ENCODE measurements around the gene FAM174A.
A peak's percentile ranks its signal among the peaks of the same experiment; 100 is the strongest.

FAM174A gene

GRCh38 chr5:100535060-100536005 is at the start of gene FAM174A:
Gene FAM174A, plus strand, starts transcription at chr5:100535374. Its CDS starts 157 bp downstream, at chr5:100535531.
- no peaks in the 10 kb centered on the region for H3K27me3 Mint-ChIP-seq (ENCODE audit: low read depth)
- peaks cover 26% of the 10 kb centered on the region for H3K9me3 Mint-ChIP-seq
- H3K27ac Mint-ChIP-seq, result peak within 1 kb of the TSS; percentile 88 to 97 (median 97)
- H3K4me1 Mint-ChIP-seq, result peaks cover 24% of the 10 kb centered on the region
- H3K4me3 Mint-ChIP-seq, result peak within 1 kb of the TSS; percentile 89 to 95 (median 92)
- TF ChIP-seq CTCF (IDR thresholded peaks at IDR 0.05; ENCODE audit: unreplicated experiment in 3 of 3), result no peak
- peaks cover 28% of the 10 kb centered on the region for H3K36me3 Mint-ChIP-seq (ENCODE audit: low read depth)

- Mint-ChIP-seq H3K27me3 (ENCODE audit: low read depth) (no peaks in the 10 kb centered on the region), H3K36me3 (ENCODE audit: low read depth) (peaks cover 6% of the 10 kb centered on the region), H3K9me3 (peaks cover 13% of the 10 kb centered on the region), H3K4me3 (no peak overlapping the region), H3K27ac (no peak overlapping the region), H3K4me1 (no peaks in the 10 kb centered on the region)
- no peak for TF ChIP-seq CTCF (IDR thresholded peaks at IDR 0.05; ENCODE audit: unreplicated experiment in 3 of 3)
These were observed 41.2 kb upstream of the FAM174A start for GRCh38 chr5:100493996-100494395.

- Mint-ChIP-seq H3K27ac (no peak overlapping the region), H3K9me3 (no peaks in the 10 kb centered on the region), H3K36me3 (ENCODE audit: low read depth) (no peaks in the 10 kb centered on the region), H3K27me3 (ENCODE audit: low read depth) (no peaks in the 10 kb centered on the region), H3K4me3 (no peak overlapping the region), H3K4me1 (no peaks in the 10 kb centered on the region)
- no peak for TF ChIP-seq CTCF (IDR thresholded peaks at IDR 0.05; ENCODE audit: unreplicated experiment in 3 of 3)
These were observed 38.9 kb upstream of the FAM174A start for GRCh38 chr5:100496296-100496695.

GRCh38 chr5:100502684-100503083 is 32.5 kb upstream of the FAM174A start:
- no peak overlapping the region for H3K27ac Mint-ChIP-seq
- peaks cover 3% of the 10 kb centered on the region for H3K9me3 Mint-ChIP-seq
- no peaks in the 10 kb centered on the region for H3K4me1 Mint-ChIP-seq
- no peak for TF ChIP-seq CTCF (IDR thresholded peaks at IDR 0.05; ENCODE audit: unreplicated experiment in 3 of 3)
- peaks cover 4% of the 10 kb centered on the region for H3K27me3 Mint-ChIP-seq (ENCODE audit: low read depth)
- H3K4me3 Mint-ChIP-seq, result no peak overlapping the region
- no peaks in the 10 kb centered on the region for H3K36me3 Mint-ChIP-seq (ENCODE audit: low read depth)

- H3K9me3 Mint-ChIP-seq, result peaks cover 3% of the 10 kb centered on the region
- H3K4me1 Mint-ChIP-seq, result no peaks in the 10 kb centered on the region
- H3K4me3 Mint-ChIP-seq, result no peak overlapping the region
- TF ChIP-seq CTCF (IDR thresholded peaks at IDR 0.05; ENCODE audit: unreplicated experiment in 3 of 3), result no peak
- no peak overlapping the region for H3K27ac Mint-ChIP-seq
- no peaks in the 10 kb centered on the region for H3K36me3 Mint-ChIP-seq (ENCODE audit: low read depth)
- peaks cover 4% of the 10 kb centered on the region for H3K27me3 Mint-ChIP-seq (ENCODE audit: low read depth)
These were observed 29.0 kb upstream of the FAM174A start for GRCh38 chr5:100505984-100506670.

All from nephron (organoid).